GM21786 (cell line): ENCODE measurements around the gene MCOLN1.

Experiments used
- ATAC-seq: cut with Tn5 transposase; IDR thresholded peaks from one replicate; pipeline ENCODE4 v1.9.1; 2021; ENCODE audit not compliant: unreplicated experiment

MCOLN1 gene

GRCh38 chr19:7502552-7502951, 19.9 kb upstream of the MCOLN1 start:
- ATAC-seq: no peak

- ATAC-seq: no peak
Measured at GRCh38 chr19:7504684-7505083, 17.7 kb upstream of the MCOLN1 start.

- ATAC-seq: no peak
Measured at GRCh38 chr19:7505288-7505681, 17.1 kb upstream of the MCOLN1 start.

GRCh38 chr19:7505682-7506384, 16.6 kb upstream of the MCOLN1 start:
- no peak for ATAC-seq

GRCh38 chr19:7506385-7507328, 15.8 kb upstream of the MCOLN1 start:
- ATAC-seq: no peak

GRCh38 chr19:7507884-7508283, 14.5 kb upstream of the MCOLN1 start:
- no peak for ATAC-seq

GRCh38 chr19:7509625-7510024, 12.8 kb upstream of the MCOLN1 start:
- no peak for ATAC-seq

GRCh38 chr19:7512400-7512851, 10.0 kb upstream of the MCOLN1 start:
- ATAC-seq: no peak

- no peak for ATAC-seq
Measured at GRCh38 chr19:7513809-7514642, 8.4 kb upstream of the MCOLN1 start.

GRCh38 chr19:7515110-7515644, 7.2 kb upstream of the MCOLN1 start:
- no peak for ATAC-seq

- ATAC-seq: no peak
Measured at GRCh38 chr19:7515645-7516151, 6.7 kb upstream of the MCOLN1 start, which contains the start of gene ZNF358. TSS of gene ZNF358 (plus strand) at chr19:7516103. CDS start at chr19:7519243, 3,140 bp downstream.

- ATAC-seq: no peak
Measured at GRCh38 chr19:7516333-7516732, 6.1 kb upstream of the MCOLN1 start.

GRCh38 chr19:7516878-7517277, 5.5 kb upstream of the MCOLN1 start:
- no peak for ATAC-seq

- no peak for ATAC-seq
Measured at GRCh38 chr19:7519361-7520130, 2.9 kb upstream of the MCOLN1 start.

- no peak for ATAC-seq
Measured at GRCh38 chr19:7520131-7521051, 2.0 kb upstream of the MCOLN1 start.

- no peak for ATAC-seq
Measured at GRCh38 chr19:7521551-7522071, 813 bp upstream of the MCOLN1 start.

GRCh38 chr19:7522923-7523667, 671 bp downstream of the MCOLN1 start:
- no peak for ATAC-seq

GRCh38 chr19:7524523-7524922, 2.1 kb downstream of the MCOLN1 start:
- ATAC-seq: no peak
